H9 (cell line): ENCODE data around the gene INTS1. TPM values are rescaled to one million over a fixed set of nuclear protein-coding genes. Genes with fewer than 3 reads are reported as not detected.

Experiments
- DNase-seq: peaks from one replicate; pipeline ENCODE4 v3.0.0-alpha.2; 2017
- H2AFZ ChIP-seq: one replicate; pipeline ENCODE4 v1.6.1; 2013; ENCODE audit warnings: mild to moderate bottlenecking, low read length, control low read depth, moderate library complexity
- H2AK5ac ChIP-seq: 2 replicates; pipeline ENCODE4 v1.6.1; 2013; ENCODE audit warnings: low read length, control low read depth, mixed read lengths; ENCODE audit not compliant: insufficient read length
- H2BK120ac ChIP-seq: one replicate; pipeline ENCODE4 v1.6.1; 2013; ENCODE audit warnings: low read depth, mild to moderate bottlenecking, low read length, control low read depth, inconsistent platforms; ENCODE audit not compliant: poor library complexity, severe bottlenecking
- H2BK12ac ChIP-seq: 2 replicates; pipeline ENCODE4 v1.6.1; 2013; ENCODE audit warnings: low read length, control low read depth, mixed read lengths, low read depth; ENCODE audit not compliant: insufficient read length
- H2BK15ac ChIP-seq: 2 replicates; pipeline ENCODE4 v1.6.1; 2013; ENCODE audit warnings: low read depth, low read length, control low read depth
- H2BK20ac ChIP-seq: one replicate; pipeline ENCODE4 v1.6.1; 2013; ENCODE audit warnings: low read depth, mild to moderate bottlenecking, low read length, control low read depth, inconsistent platforms; ENCODE audit not compliant: poor library complexity, severe bottlenecking
- H2BK5ac ChIP-seq: 2 replicates; pipeline ENCODE4 v1.6.1; 2013; ENCODE audit warnings: low read length, control low read depth, mixed read lengths; ENCODE audit not compliant: insufficient read length
- H3K14ac ChIP-seq: 2 replicates; pipeline ENCODE4 v1.6.1; 2013; ENCODE audit warnings: low read length, control low read depth; ENCODE audit not compliant: insufficient read depth
- H3K18ac ChIP-seq: 2 replicates; pipeline ENCODE4 v1.6.1; 2013; ENCODE audit warnings: low read depth, mild to moderate bottlenecking, mixed read lengths, low read length, control low read depth; ENCODE audit not compliant: insufficient read length
- H3K23ac ChIP-seq: 2 replicates; pipeline ENCODE4 v1.6.1; 2013; ENCODE audit warnings: low read length, control low read depth, mixed read lengths, low read depth; ENCODE audit not compliant: insufficient read length
- H3K23me2 ChIP-seq: 2 replicates; pipeline ENCODE4 v1.6.1; 2013; ENCODE audit warnings: low read depth, mild to moderate bottlenecking, mixed read lengths, low read length, control low read depth; ENCODE audit not compliant: insufficient read length, poor library complexity, severe bottlenecking
- H3K27ac ChIP-seq: 2 replicates; pipeline ENCODE4 v1.5.1; 2013; ENCODE audit warnings: low read length, control low read depth, mixed read lengths, low read depth; ENCODE audit not compliant: insufficient read length
- H3K27me3 ChIP-seq: 2 replicates; pipeline ENCODE4 v1.6.1; 2013; ENCODE audit warnings: low read length, control low read depth, inconsistent platforms; ENCODE audit not compliant: insufficient read depth
- H3K4ac ChIP-seq: 2 replicates; pipeline ENCODE4 v1.6.1; 2013; ENCODE audit warnings: low read depth, mild to moderate bottlenecking, control low read depth, inconsistent platforms, low read length, moderate library complexity
- H3K4me1 ChIP-seq: 2 replicates; pipeline ENCODE4 v1.6.1; 2013; ENCODE audit warnings: low read length, control low read depth, inconsistent platforms; ENCODE audit not compliant: insufficient read depth
- H3K4me2 ChIP-seq: 2 replicates; pipeline ENCODE4 v1.6.1; 2013; ENCODE audit warnings: low read length, control low read depth, mixed read lengths; ENCODE audit not compliant: insufficient read length, insufficient read depth
- H3K56ac ChIP-seq: 2 replicates; pipeline ENCODE4 v1.6.1; 2013; ENCODE audit warnings: low read depth, mild to moderate bottlenecking, mixed read lengths, low read length, control low read depth; ENCODE audit not compliant: insufficient read length
- H3K79me1 ChIP-seq: 2 replicates; pipeline ENCODE4 v1.6.1; 2013; ENCODE audit warnings: low read depth, mild to moderate bottlenecking, moderate library complexity, low read length, control low read depth, inconsistent platforms; ENCODE audit not compliant: insufficient read depth, poor library complexity, severe bottlenecking
- H3K79me2 ChIP-seq: 2 replicates; pipeline ENCODE4 v1.6.1; 2013; ENCODE audit warnings: low read length, control low read depth, inconsistent platforms; ENCODE audit not compliant: insufficient read depth
- H3K9ac ChIP-seq: 2 replicates; pipeline ENCODE4 v1.6.1; 2013; ENCODE audit warnings: low read length, control low read depth, mixed read lengths; ENCODE audit not compliant: insufficient read length; ENCODE audit errors: extremely low read depth
- H3K9me3 ChIP-seq: one replicate; pipeline ENCODE4 v1.6.1; 2013; ENCODE audit warnings: low read depth, low read length, inconsistent platforms; ENCODE audit not compliant: control insufficient read depth
- H3T11ph ChIP-seq: one replicate; pipeline ENCODE4 v1.6.1; 2013; ENCODE audit warnings: mild to moderate bottlenecking, low read length, control low read depth, inconsistent platforms
- H4K20me1 ChIP-seq: one replicate; pipeline ENCODE4 v1.6.1; 2013; ENCODE audit not compliant: control insufficient read depth, insufficient read length, insufficient read depth
- H4K5ac ChIP-seq: 2 replicates; pipeline ENCODE4 v1.6.1; 2013; ENCODE audit warnings: low read depth, mild to moderate bottlenecking, mixed read lengths, low read length, control low read depth; ENCODE audit not compliant: insufficient read length
- H4K8ac ChIP-seq: replicated peaks from 2 replicates; pipeline ENCODE4 v1.6.1; 2013; ENCODE audit warnings: low read length, control low read depth, mixed read lengths, low read depth; ENCODE audit not compliant: insufficient read length
- H4K91ac ChIP-seq: 2 replicates; pipeline ENCODE4 v1.6.1; 2013; ENCODE audit warnings: low read depth, mild to moderate bottlenecking, moderate library complexity, mixed read lengths, low read length, control low read depth; ENCODE audit not compliant: insufficient read length
- H3K27ac Mint-ChIP-seq, 3 experiments: 2 replicates in 2 of 3; 3 replicates in 1 of 3; pipeline ENCODE4 v1.8.0; 2020 to 2021; ENCODE audit warnings: mixed read lengths in 3 of 3, mild to moderate bottlenecking in 1 of 3, moderate library complexity in 1 of 3
- H3K27me3 Mint-ChIP-seq: 2 replicates; pipeline ENCODE4 v1.8.0; 2021; ENCODE audit warnings: low read depth, mild to moderate bottlenecking, moderate library complexity, mixed read lengths
- H3K36me3 Mint-ChIP-seq, 3 experiments: 2 replicates in 2 of 3; 3 replicates in 1 of 3; pipeline ENCODE4 v1.8.0; 2020 to 2021; ENCODE audit warnings: low read depth in 3 of 3, mixed read lengths in 3 of 3; ENCODE audit not compliant: insufficient read depth in 1 of 3
- H3K4me1 Mint-ChIP-seq, 2 experiments: 2 replicates each; pipeline ENCODE4 v1.8.0; 2020; ENCODE audit warnings: mixed read lengths in 2 of 2
- H3K4me3 Mint-ChIP-seq, 2 experiments: 2 replicates in 1 of 2; 3 replicates in 1 of 2; pipeline ENCODE4 v1.8.0; 2020 to 2021; ENCODE audit warnings: mild to moderate bottlenecking in 2 of 2, mixed read lengths in 2 of 2, moderate library complexity in 1 of 2
- H3K9me3 Mint-ChIP-seq, 2 experiments: 2 replicates in 1 of 2; 3 replicates in 1 of 2; pipeline ENCODE4 v1.8.0; 2020; ENCODE audit warnings: mild to moderate bottlenecking in 2 of 2, mixed read lengths in 2 of 2, moderate library complexity in 1 of 2
- CTCF ChIP-seq: fragments of 200-600 bp; sonication (generic); conservative IDR thresholded peaks from 3 replicates; pipeline ENCODE4 v1.8.0; 2021; ENCODE audit warnings: antibody characterized with exemption, mild to moderate bottlenecking
- WGBS: extraction: QIAGEN DNeasy Blood & Tissue Kit; methylation state at CpG from one replicate; pipeline ENCODE4 v1.1.7; 2013; ENCODE audit warnings: missing lambda C conversion rate, low lambda C conversion rate, mixed read lengths; ENCODE audit not compliant: insufficient read length; ENCODE audit errors: extremely low coverage; 5-methylcytosine and 5-hydroxymethylcytosine counted together
- total RNA-seq: library from RNA; stranded (reverse); gene quantifications from 2 replicates; pipeline ENCODE4 v1.2.1, GENCODE V29; 2021

Gene INTS1
- total RNA-seq, 1 experiment from 2014 or later = 133 TPM

DNA sequence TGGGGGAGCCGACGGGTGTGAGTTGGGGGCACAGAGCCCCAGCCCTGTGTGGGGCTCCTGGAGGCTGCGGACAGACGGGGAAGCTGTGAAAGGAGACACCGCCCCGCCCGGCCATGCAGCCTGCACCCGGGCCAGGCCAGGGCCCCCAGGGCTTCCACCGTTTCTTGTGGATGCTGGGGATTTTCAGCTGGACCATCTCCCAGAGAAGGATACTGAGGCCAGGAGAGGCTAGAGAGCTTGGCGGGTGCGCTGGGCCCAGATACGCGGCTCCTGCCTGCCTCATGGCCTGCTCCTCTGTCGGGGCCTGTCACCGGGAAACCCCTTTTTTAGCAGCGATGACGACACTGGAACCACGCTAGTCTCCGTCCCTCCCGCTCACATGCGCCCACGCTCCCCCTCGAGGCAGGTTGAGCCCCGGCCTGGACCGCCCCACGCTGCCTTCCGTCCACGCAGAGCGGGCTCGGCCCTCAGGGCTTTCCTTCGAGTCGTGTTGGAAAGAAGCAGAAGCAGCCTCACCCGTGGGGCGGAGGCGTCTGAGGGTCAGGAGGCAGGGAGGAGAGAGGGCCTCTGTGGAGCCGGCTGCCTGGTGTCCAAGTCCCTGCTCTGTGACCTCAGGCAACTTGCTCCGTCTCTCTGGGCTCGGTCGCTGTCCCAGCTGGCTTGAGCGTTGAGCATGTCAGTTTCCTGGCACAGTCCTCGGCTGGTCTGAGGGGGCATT lies 40.1 kb upstream of the INTS1 start:
- no peak for TF ChIP-seq CTCF
- H2BK12ac ChIP-seq = no peak overlapping the region
- Mint-ChIP-seq H3K36me3 (peaks cover 3 to 15% (median 6%) of the 10 kb centered on the region in 3 experiments; a peak in 4 of 7 replicates), H3K27ac (no peak overlapping the region), H3K4me3 (no peak overlapping the region), H3K4me1 (no peaks in the 10 kb centered on the region), H3K27me3 (no peaks in the 10 kb centered on the region), H3K9me3 (no peaks in the 10 kb centered on the region; a peak in 1 of 5 replicates)
- H3K23me2 ChIP-seq = no peaks in the 10 kb centered on the region
- no peak overlapping the region for H2BK15ac ChIP-seq
- no peak overlapping the region for H2BK120ac ChIP-seq
- H3K9me3 ChIP-seq = no peaks in the 10 kb centered on the region
- H3K23ac ChIP-seq = no peak overlapping the region
- H4K20me1 ChIP-seq = no peaks in the 10 kb centered on the region
- H2AK5ac ChIP-seq = no peak overlapping the region
- H4K91ac ChIP-seq = no peak overlapping the region
- no peak overlapping the region for H3K4ac ChIP-seq
- no peak overlapping the region for H4K8ac ChIP-seq
- no peak for DNase-seq
- H3K27ac ChIP-seq = no peak overlapping the region
- H3T11ph ChIP-seq = no peak overlapping the region
- no peak overlapping the region for H3K9ac ChIP-seq
- H3K27me3 ChIP-seq = no peaks in the 10 kb centered on the region
- no peak overlapping the region for H3K56ac ChIP-seq
- no peak overlapping the region for H3K18ac ChIP-seq
- H3K4me2 ChIP-seq = no peak overlapping the region
- H3K14ac ChIP-seq = no peak overlapping the region
- no peaks in the 10 kb centered on the region for H3K79me2 ChIP-seq
- no peak overlapping the region for H2BK20ac ChIP-seq
- no peaks in the 10 kb centered on the region for H3K79me1 ChIP-seq
- H2AFZ ChIP-seq = no peak overlapping the region
- no peak overlapping the region for H4K5ac ChIP-seq
- no peak overlapping the region for H2BK5ac ChIP-seq
- no CpG with 5 or more reads among the region's 41 CpGs for WGBS
- H3K4me1 ChIP-seq = no peaks in the 10 kb centered on the region
